GM23338 (cell line): ENCODE data around the gene C2CD5. TPM values are rescaled to one million over a fixed set of nuclear protein-coding genes. Genes with fewer than 3 reads are reported as not detected.

Experiments used
- ATAC-seq: fragments of 200-7000 bp; cut with Tn5 transposase; 3 replicates; pipeline ENCODE4 v1.9.1; 2020
- DNase-seq: peaks from one replicate; pipeline ENCODE4 v3.0.0-alpha.2; 2015; ENCODE audit warnings: low spot score
- H2AFZ ChIP-seq: fragments of 200-600 bp; sonication (generic); 2 replicates; pipeline ENCODE4 v1.8.0; 2016; ENCODE audit warnings: antibody characterized with exemption, mild to moderate bottlenecking, moderate library complexity
- H3F3A ChIP-seq: fragments of 200-600 bp; sonication (generic); replicated peaks from 2 replicates; pipeline ENCODE4 v1.8.0; 2017; ENCODE audit warnings: antibody characterized with exemption, mixed run types, low read depth
- H3K27ac ChIP-seq: fragments of 200-600 bp; sonication (generic); 2 replicates; pipeline ENCODE4 v1.6.1; 2016; ENCODE audit warnings: low read depth
- H3K27me3 ChIP-seq: fragments of 200-600 bp; sonication (generic); 2 replicates; pipeline ENCODE4 v1.8.0; 2016; ENCODE audit warnings: mild to moderate bottlenecking, mixed run types, moderate library complexity; ENCODE audit not compliant: insufficient read depth
- H3K36me3 ChIP-seq: fragments of 200-600 bp; sonication (generic); 2 replicates; pipeline ENCODE4 v1.8.0; 2016; ENCODE audit warnings: mild to moderate bottlenecking; ENCODE audit not compliant: insufficient read depth
- H3K4me1 ChIP-seq: fragments of 200-600 bp; sonication (generic); 2 replicates; pipeline ENCODE4 v1.8.0; 2016; ENCODE audit warnings: mild to moderate bottlenecking, moderate library complexity; ENCODE audit not compliant: insufficient read depth
- H3K4me2 ChIP-seq: fragments of 200-600 bp; sonication (generic); 2 replicates; pipeline ENCODE4 v1.7.1; 2017; ENCODE audit warnings: mixed run types
- H3K4me3 ChIP-seq: fragments of 200-600 bp; sonication (generic); 2 replicates; pipeline ENCODE4 v1.6.1; 2016; ENCODE audit warnings: mixed run types
- H3K79me2 ChIP-seq: fragments of 200-600 bp; sonication (generic); replicated peaks from 2 replicates; pipeline ENCODE4 v1.8.0; 2017; ENCODE audit warnings: mild to moderate bottlenecking; ENCODE audit not compliant: insufficient read depth
- H3K9me2 ChIP-seq: fragments of 200-600 bp; sonication (generic); 2 replicates; pipeline ENCODE4 v1.8.0; 2017; ENCODE audit not compliant: insufficient read depth
- H4K20me1 ChIP-seq: fragments of 200-600 bp; sonication (generic); replicated peaks from 2 replicates; pipeline ENCODE4 v1.8.0; 2017; ENCODE audit warnings: mild to moderate bottlenecking; ENCODE audit not compliant: insufficient read depth
- H3K27ac Mint-ChIP-seq: 2 replicates; pipeline ENCODE4 v1.8.0; 2020; ENCODE audit warnings: inconsistent platforms, mild to moderate bottlenecking, moderate library complexity, mixed read lengths
- H3K27me3 Mint-ChIP-seq: 3 replicates; pipeline ENCODE4 v1.8.0; 2022; ENCODE audit warnings: low read depth, mild to moderate bottlenecking, moderate library complexity, mixed read lengths, inconsistent platforms; ENCODE audit not compliant: insufficient read depth, poor library complexity
- H3K36me3 Mint-ChIP-seq: 3 replicates; pipeline ENCODE4 v1.8.0; 2021; ENCODE audit warnings: low read depth, mild to moderate bottlenecking, inconsistent platforms, moderate library complexity, mixed read lengths
- H3K4me1 Mint-ChIP-seq: 3 replicates; pipeline ENCODE4 v1.8.0; 2020; ENCODE audit warnings: mild to moderate bottlenecking, inconsistent platforms, mixed read lengths
- H3K4me3 Mint-ChIP-seq: 3 replicates; pipeline ENCODE4 v1.8.0; 2021; ENCODE audit warnings: moderate library complexity, mild to moderate bottlenecking, inconsistent platforms, mixed read lengths
- H3K9me3 Mint-ChIP-seq: 3 replicates; pipeline ENCODE4 v1.8.0; 2020; ENCODE audit warnings: moderate library complexity, mild to moderate bottlenecking, inconsistent platforms, mixed read lengths
- EZH2 ChIP-seq: fragments of 200-600 bp; sonication (generic); IDR thresholded peaks from one replicate; pipeline ENCODE4 v1.8.0; 2017; ENCODE audit warnings: antibody characterized with exemption, mild to moderate bottlenecking, low read depth; ENCODE audit not compliant: unreplicated experiment
- NANOG ChIP-seq: IDR thresholded peaks from 2 replicates; pipeline ENCODE4 v1.6.1; 2016; ENCODE audit warnings: antibody characterized with exemption, borderline replicate concordance
- POLR2AphosphoS5 ChIP-seq: IDR thresholded peaks from 2 replicates; pipeline ENCODE4 v1.6.1; 2016; ENCODE audit warnings: antibody characterized with exemption, low read depth
- STAT1 ChIP-seq: IDR thresholded peaks from one replicate; pipeline ENCODE4 v1.6.1; 2016; ENCODE audit warnings: antibody characterized with exemption; ENCODE audit not compliant: unreplicated experiment
- ZNF114 ChIP-seq: fragments of 250-450 bp; sonication (Bioruptor Pico); IDR thresholded peaks from 2 replicates; pipeline ENCODE4 v1.5.0; 2020; ENCODE audit warnings: mild to moderate bottlenecking, moderate library complexity
- ZNF462 ChIP-seq: fragments of 250-450 bp; sonication (Bioruptor Pico); IDR thresholded peaks from 2 replicates; pipeline ENCODE4 v1.5.0; 2020; ENCODE audit warnings: mild to moderate bottlenecking, moderate library complexity
- polyA plus RNA-seq: library from polyadenylated mRNA; unstranded; fragments of >200 nt; fragmentation: Nextera tagmentation; extraction: Ambion mirVana; gene quantifications from 2 replicates; pipeline ENCODE4 v1.2.1, GENCODE V29; 2016
- total RNA-seq: library from RNA; depleted of rRNA; stranded (reverse); fragments of >200 nt; shearing (Covaris generic); gene quantifications from 2 replicates; pipeline ENCODE4 v1.2.3, GENCODE V29; 2014

The C2CD5 gene
- total and polyA plus RNA-seq, 2 experiments from 2014 or later = 22.0 to 68.6 TPM

GRCh38 chr12:22415342-22416309 is 128.7 kb downstream of the C2CD5 start:
- Histone ChIP-seq H3K79me2 (no peaks in the 10 kb centered on the region), H3K27me3 (no peaks in the 10 kb centered on the region), H3F3A (no peaks in the 10 kb centered on the region), H3K4me1 (no peaks in the 10 kb centered on the region), H3K27ac (no peak overlapping the region), H2AFZ (no peak overlapping the region), H3K36me3 (no peaks in the 10 kb centered on the region), H3K4me3 (no peak overlapping the region), H4K20me1 (no peaks in the 10 kb centered on the region), H3K9me2 (no peaks in the 10 kb centered on the region), H3K4me2 (no peak overlapping the region)
- no peak for TF ChIP-seq ZNF462 (CRISPR knock-in tag)
- no peak for TF ChIP-seq ZNF114 (CRISPR knock-in tag)
- no peak for TF ChIP-seq STAT1
- no peak for TF ChIP-seq EZH2
- no peak for TF ChIP-seq NANOG
- Mint-ChIP-seq H3K36me3 (no peaks in the 10 kb centered on the region), H3K4me3 (no peak overlapping the region), H3K27me3 (no peaks in the 10 kb centered on the region), H3K4me1 (no peaks in the 10 kb centered on the region; the same call in 2 of the 3 replicates), H3K27ac (no peak overlapping the region), H3K9me3 (no peaks in the 10 kb centered on the region)
- DNase-seq (no peak), ATAC-seq (no peak)

GRCh38 chr12:22414742-22415141 is 129.6 kb downstream of the C2CD5 start:
- no peaks in the 10 kb centered on the region for H3K4me1 ChIP-seq
- Mint-ChIP-seq H3K27ac (no peak overlapping the region), H3K27me3 (no peaks in the 10 kb centered on the region), H3K9me3 (no peaks in the 10 kb centered on the region), H3K4me1 (no peaks in the 10 kb centered on the region; the same call in 2 of the 3 replicates), H3K36me3 (no peaks in the 10 kb centered on the region), H3K4me3 (no peak overlapping the region)
- no peak overlapping the region for H2AFZ ChIP-seq
- H3K4me2 ChIP-seq = no peak overlapping the region
- no peak overlapping the region for H3K27ac ChIP-seq
- H4K20me1 ChIP-seq = no peaks in the 10 kb centered on the region
- no peaks in the 10 kb centered on the region for H3K79me2 ChIP-seq
- H3K27me3 ChIP-seq = no peaks in the 10 kb centered on the region
- H3K9me2 ChIP-seq = no peaks in the 10 kb centered on the region
- no peaks in the 10 kb centered on the region for H3K36me3 ChIP-seq
- H3F3A ChIP-seq = no peaks in the 10 kb centered on the region
- no peak for TF ChIP-seq ZNF114 (CRISPR knock-in tag)
- no peak for TF ChIP-seq STAT1
- no peak for TF ChIP-seq POLR2AphosphoS5
- no peak for TF ChIP-seq EZH2
- H3K4me3 ChIP-seq = no peak overlapping the region
- no peak for ATAC-seq
- no peak for DNase-seq
